8988T (cell line): ENCODE results near the gene IMMP2L.
"Not testable (repeated sequence)": the region's sequence is repeated elsewhere in the genome, so short reads cannot be mapped to it uniquely, and the experiment has no call there.

Experiments used
- DNase-seq: peaks from one replicate; pipeline ENCODE4 v3.0.0; 2011

The IMMP2L gene

DNA sequence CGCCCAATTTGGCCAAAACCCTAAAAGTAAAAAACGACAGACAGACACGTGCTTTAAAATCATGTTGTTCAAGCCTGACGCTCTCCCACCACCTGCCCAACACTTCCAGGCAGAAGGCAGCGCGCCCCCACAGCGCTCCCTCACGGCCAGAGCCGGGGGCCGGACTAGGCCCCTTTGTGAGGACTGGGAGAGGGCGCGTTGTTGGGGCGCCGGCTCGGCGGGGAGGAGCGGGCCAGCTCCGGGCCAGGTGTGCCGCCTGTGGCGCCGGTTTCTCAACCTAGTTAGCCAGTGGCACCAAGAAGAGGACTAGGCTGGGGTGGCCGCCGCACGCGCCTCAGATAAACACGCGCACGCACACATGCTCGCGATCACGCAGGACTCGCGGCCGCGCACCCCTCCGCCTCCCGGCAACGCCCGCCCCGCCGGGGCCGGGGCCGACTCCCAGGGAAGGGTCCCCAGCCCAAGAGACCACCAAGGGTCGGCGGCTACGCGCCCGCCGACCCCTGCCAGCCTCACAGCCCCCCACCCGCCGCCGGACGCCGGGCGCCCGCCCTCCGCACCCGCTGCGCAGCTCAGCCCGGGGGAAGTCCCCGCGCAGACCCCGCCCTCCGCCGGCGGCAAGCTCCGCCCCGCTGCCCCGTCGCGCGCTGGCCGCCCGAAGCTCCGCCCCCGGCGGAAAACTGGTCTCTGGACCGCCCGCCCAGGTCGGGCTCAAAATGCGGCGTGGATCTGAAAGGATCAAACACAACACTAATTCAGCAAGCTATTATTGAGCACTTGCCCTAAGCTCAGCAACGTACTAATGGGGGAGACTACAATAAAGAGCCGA is at the start of gene IMMP2L:
IMMP2L (minus strand) TSS at position 589 of the 829 bp plus-strand sequence.
- DNase-seq: peak; percentile 71

- not testable (repeated sequence) for DNase-seq
Observed at GRCh38 chr7:111609483-111610254, 47.4 kb upstream of the IMMP2L start.

- DNase-seq: no peak
Observed at GRCh38 chr7:111607621-111608020, 45.3 kb upstream of the IMMP2L start.

DNA sequence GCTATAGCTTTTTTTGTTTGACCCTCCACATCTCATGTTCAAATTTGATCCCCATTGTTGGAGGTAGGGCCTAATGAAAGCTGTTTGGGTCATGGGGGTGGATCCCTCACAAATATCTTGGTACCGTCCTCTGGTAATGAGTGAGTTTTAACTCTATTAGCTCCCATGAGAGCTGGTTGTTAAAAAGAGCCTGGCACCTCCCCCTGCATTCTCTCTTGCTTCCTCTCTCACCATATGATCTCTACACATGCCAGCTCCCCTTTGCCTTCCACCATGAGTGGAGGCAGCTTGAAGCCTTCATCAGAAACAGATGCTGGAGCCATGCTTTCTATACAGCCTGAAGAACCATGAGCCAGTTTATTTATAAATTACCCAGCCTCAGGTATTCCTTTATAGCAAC is 43.0 kb upstream of the IMMP2L start:
- DNase-seq: no peak

- DNase-seq: no peak
Observed at GRCh38 chr7:111600091-111600490, 37.8 kb upstream of the IMMP2L start.

GRCh38 chr7:111595780-111596179 is 33.5 kb upstream of the IMMP2L start:
- DNase-seq: no peak

DNA sequence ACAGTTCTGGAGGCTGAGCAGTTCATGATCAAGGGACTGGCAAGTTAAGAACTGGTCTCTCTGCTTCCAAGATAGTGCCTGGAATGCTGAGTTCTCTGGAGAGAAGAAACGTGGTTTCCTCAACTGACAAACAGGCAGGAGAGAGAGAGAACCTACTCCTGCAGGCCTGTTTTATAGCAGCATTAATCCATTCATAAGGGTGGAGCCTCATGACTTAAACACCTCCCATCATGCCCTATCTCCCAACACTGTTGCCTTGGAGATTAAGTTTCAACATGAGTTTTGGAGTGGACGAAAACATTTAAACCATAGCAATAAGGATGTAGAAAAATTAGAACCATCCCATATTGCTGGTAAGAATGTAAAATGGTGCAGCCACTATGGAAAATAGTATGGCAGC is 32.3 kb upstream of the IMMP2L start:
- no peak for DNase-seq

GRCh38 chr7:111593343-111593742 is 31.1 kb upstream of the IMMP2L start:
- no peak for DNase-seq

GRCh38 chr7:111588065-111588433 is 25.8 kb upstream of the IMMP2L start:
- DNase-seq: no peak

- DNase-seq: no peak
Observed at GRCh38 chr7:111587410-111588064, 25.2 kb upstream of the IMMP2L start.

DNA sequence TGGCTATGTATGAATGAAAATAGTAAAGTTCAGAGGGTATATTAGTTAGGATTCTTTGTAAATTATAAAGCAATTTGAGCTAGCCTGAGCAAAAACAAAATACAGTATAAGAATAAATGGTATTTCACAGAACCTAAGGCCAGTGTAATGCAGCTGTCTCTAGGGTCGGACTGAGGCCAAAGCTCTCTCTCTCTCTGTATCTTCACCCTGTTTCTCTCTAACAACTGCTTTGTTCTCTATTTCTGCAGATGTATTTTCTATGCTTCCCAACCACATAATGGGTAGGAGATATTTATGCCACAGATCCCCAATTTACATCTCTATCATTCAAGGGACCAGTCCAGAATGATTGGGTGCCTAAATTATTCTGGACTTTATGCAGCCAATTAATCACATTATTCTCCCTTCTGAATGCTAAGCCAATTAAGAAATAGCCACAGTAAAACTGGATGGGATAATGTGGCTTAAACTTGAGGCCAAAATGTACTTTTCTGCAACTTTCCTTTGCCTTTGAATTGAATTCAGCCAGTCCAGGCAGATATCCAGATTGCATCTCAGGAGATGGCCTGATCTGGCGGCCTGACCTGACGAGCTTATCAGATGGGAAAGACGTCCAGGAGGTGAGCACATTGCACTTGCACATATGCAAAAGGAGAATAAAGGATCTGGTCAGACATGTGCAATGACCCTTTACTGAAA is 24.6 kb upstream of the IMMP2L start:
- no peak for DNase-seq

DNA sequence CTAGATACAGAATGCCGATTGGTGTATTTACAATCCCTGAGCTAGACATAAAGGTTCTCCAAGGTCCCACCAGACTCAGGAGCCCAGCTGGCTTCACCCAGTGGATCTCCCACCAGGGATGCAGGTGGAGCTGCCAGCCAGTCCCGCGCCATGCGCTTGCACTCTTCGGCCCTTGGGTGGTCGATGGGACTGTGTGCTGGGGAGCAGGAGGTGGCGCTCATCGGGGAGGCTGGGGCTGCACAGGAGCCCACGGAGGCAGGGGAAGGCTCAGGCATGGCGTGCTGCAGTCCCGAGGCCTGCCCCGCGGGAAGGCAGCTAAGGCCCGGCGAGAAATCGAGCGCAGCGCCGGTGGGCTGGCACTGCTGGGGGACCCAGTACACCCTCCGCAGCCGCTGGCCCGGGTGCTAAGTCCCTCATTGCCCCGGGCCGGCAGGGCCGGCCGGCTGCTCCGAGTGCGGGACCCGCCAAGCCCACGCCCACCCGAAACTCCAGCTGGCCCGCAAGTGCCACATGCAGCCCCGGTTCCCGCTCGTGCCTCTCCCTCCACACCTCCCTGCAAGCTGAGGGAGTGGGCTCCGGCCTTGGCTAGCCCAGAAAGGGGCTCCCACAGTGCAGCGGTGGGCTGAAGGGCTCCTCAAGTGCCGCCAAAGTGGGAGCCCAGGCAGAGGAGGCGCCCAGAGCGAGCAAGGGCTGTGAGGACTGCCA is 19.6 kb upstream of the IMMP2L start:
- DNase-seq: not testable (repeated sequence)

DNA sequence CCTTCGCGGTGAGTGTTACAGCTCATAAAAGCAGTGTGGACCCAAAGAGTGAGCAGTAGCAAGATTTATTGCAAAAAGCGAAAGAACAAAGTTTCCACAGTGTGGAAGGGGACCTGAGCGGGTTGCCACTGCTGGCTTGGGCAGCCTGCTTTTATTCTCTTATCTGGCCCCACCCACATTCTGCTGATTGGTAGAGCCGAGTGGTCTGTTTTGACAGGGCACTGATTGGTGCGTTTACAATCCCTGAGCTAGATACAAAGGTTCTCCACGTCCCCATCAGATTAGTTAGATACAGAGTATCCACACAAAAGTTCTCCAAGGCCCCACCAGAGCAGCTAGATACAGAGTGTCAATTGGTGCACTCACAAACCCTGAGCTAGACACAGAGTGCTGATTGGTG is 18.9 kb upstream of the IMMP2L start:
- DNase-seq: not testable (repeated sequence)

DNA sequence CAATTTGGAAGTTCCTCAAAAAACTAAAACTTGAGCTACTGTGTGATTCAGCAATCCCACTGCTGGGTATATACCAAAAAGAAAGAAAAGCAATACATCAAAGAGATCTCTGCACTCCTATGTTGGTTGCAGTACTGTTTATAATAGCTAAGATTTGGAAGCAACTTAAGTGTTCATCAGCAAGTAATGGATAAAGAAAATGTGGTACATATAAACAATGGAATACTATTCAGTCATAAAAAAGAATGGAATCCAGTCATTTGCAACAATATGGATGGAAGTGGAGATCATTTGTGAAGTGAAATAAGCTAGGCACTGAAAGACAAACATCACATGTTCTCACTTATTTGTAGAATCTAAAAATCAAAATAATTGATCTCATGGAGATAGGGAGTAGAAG is 16.5 kb upstream of the IMMP2L start:
- no peak for DNase-seq

GRCh38 chr7:111571720-111572119 is 9.4 kb upstream of the IMMP2L start:
- DNase-seq: no peak

DNA sequence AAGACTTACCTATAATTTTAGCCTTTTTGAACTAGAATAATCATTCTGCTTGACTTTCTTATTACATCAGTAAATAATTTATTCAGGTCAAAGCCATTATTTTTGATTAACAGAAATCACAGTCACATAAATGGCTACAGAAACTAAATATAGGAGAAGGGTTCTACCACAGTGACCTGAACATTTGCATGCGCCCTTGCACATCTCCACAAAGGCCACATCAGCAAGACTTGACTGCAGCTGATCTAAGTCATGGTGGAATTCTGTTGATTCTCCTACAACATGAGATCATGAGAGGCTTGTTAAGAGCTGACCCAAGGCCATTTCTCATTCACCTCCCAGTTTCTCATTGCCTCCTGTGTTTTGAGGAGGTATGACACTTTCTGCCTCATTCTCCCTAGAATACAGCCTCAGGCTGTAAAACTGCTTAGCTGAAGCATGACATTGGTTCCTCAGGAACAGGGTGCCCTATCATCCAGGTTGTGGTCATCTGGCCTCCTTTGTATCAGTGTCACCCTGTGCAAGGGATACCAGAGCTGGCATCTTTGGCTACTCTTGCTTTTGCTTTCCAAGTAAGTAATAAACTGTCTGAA is 6.7 kb upstream of the IMMP2L start:
- DNase-seq: no peak

DNA sequence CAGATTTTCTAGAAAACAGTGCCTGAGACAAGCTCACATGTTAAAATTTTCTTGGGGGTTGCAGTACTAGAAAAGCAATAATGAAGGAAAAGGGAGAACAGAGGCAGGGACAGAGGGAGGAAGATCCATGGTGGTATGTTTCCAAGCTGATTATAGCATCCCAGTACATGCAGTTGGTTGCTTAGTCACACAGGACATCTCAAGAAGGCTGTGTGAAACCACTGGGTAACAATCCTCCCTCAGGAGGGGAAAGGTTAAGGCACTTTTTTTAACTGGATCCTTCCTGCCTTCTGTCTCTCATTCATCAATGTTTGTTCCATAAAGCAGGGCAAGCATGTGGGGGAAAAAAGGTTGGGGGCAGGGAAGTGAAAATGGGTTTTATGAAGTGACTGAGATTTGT is 6.1 kb upstream of the IMMP2L start:
- no peak for DNase-seq

DNA sequence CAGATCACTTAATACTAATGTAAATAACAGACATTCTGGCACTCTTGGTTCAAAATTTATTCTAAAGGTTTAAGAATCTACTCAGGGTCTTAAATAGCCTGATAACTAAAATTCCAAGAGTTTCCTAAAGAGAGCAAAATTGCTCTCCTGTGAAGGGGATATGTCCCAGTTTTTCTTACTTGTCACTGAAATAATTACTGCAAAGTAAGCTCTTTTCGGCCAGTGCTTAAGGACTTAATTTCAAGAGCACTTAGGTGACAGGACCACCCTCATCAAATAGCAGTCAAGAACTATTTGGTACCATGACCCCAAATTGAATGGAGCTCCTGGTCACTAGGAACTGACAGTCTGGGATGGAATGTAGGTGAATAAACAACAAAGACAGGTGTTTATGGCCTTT is 1.8 kb upstream of the IMMP2L start:
- no peak for DNase-seq

- no peak for DNase-seq
Observed at GRCh38 chr7:111561654-111561903, 713 bp downstream of the IMMP2L start.

GRCh38 chr7:111560773-111561653 is 1.3 kb downstream of the IMMP2L start:
- DNase-seq: no peak

GRCh38 chr7:111558991-111559390 is 3.3 kb downstream of the IMMP2L start:
- no peak for DNase-seq
